ENCODE results near the gene PAPOLB.
A peak's percentile ranks its signal among the peaks of the same experiment; 100 is the strongest.

DNA sequence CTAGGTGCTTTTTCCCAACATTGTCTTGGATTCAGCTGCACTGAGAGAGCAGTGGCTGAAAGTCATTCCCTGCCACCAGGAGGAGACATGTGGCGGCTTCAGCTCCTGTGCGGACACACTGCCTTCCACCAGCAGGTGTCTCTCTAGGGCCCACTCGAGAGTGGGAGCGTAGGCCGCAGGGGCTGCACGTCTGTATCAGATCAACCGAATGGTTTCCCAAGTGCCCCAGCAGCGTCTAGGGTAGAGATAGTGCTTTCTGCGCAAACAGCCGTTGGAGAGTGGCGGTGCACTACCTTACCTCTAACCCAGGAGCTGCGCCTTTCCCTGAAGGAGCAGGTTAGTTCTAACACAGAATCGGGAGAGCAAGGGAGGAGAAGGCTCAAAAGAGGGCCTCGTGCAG is 31.7 kb downstream of the PAPOLB start:
- no peak for TF ChIP-seq TAF1 (IDR thresholded peaks at IDR 0.05; ENCODE audit: borderline replicate concordance, low read depth, low read length)
- TF ChIP-seq CREB1 (IDR thresholded peaks at IDR 0.05; ENCODE audit: low read depth): no peak
- TF ChIP-seq GABPA (IDR thresholded peaks at IDR 0.05; ENCODE audit: low read depth): no peak
- no peak for TF ChIP-seq JUND (IDR thresholded peaks at IDR 0.05; ENCODE audit: low read depth, low read length)
- TF ChIP-seq, protein P1, sequence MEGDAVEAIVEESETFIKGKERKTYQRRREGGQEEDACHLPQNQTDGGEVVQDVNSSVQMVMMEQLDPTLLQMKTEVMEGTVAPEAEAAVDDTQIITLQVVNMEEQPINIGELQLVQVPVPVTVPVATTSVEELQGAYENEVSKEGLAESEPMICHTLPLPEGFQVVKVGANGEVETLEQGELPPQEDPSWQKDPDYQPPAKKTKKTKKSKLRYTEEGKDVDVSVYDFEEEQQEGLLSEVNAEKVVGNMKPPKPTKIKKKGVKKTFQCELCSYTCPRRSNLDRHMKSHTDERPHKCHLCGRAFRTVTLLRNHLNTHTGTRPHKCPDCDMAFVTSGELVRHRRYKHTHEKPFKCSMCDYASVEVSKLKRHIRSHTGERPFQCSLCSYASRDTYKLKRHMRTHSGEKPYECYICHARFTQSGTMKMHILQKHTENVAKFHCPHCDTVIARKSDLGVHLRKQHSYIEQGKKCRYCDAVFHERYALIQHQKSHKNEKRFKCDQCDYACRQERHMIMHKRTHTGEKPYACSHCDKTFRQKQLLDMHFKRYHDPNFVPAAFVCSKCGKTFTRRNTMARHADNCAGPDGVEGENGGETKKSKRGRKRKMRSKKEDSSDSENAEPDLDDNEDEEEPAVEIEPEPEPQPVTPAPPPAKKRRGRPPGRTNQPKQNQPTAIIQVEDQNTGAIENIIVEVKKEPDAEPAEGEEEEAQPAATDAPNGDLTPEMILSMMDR (IDR thresholded peaks at IDR 0.05 in 2 of 3, conservative IDR thresholded peaks at IDR 0.05 in 1 of 3; ENCODE audit: control insufficient read depth in 2 of 3, extremely low read depth in 1 of 3, insufficient read depth in 1 of 3, low read depth in 3 of 3, low read length in 3 of 3): peak; percentile 87 to 98 (median 95)
- peak; percentile 58 for TF ChIP-seq RAD21 (IDR thresholded peaks at IDR 0.05; ENCODE audit: insufficient read depth, low read depth, low read length)
- no peak for TF ChIP-seq BRCA1 (IDR thresholded peaks at IDR 0.05; ENCODE audit: low read depth, low read length)
- TF ChIP-seq, protein P2, sequence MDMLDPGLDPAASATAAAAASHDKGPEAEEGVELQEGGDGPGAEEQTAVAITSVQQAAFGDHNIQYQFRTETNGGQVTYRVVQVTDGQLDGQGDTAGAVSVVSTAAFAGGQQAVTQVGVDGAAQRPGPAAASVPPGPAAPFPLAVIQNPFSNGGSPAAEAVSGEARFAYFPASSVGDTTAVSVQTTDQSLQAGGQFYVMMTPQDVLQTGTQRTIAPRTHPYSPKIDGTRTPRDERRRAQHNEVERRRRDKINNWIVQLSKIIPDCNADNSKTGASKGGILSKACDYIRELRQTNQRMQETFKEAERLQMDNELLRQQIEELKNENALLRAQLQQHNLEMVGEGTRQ (IDR thresholded peaks at IDR 0.05; ENCODE audit: borderline replicate concordance, low read depth, low read length): no peak
- TF ChIP-seq POLR2A (IDR thresholded peaks at IDR 0.05; ENCODE audit: low read depth, low read length): no peak
- TF ChIP-seq, protein P3, sequence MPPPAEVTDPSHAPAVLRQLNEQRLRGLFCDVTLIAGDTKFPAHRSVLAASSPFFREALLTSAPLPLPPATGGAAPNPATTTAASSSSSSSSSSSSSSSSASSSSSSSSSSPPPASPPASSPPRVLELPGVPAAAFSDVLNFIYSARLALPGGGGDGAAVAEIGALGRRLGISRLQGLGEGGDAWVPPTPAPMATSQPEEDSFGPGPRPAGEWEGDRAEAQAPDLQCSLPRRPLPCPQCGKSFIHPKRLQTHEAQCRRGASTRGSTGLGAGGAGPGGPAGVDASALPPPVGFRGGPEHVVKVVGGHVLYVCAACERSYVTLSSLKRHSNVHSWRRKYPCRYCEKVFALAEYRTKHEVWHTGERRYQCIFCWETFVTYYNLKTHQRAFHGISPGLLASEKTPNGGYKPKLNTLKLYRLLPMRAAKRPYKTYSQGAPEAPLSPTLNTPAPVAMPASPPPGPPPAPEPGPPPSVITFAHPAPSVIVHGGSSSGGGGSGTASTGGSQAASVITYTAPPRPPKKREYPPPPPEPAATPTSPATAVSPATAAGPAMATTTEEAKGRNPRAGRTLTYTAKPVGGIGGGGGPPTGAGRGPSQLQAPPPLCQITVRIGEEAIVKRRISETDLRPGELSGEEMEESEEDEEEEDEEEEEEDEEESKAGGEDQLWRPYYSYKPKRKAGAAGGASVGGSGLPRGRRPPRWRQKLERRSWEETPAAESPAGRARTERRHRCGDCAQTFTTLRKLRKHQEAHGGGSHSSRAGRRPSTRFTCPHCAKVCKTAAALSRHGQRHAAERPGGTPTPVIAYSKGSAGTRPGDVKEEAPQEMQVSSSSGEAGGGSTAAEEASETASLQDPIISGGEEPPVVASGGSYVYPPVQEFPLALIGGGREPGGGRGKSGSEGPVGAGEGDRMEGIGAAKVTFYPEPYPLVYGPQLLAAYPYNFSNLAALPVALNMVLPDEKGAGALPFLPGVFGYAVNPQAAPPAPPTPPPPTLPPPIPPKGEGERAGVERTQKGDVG (CRISPR knock-in tag; IDR thresholded peaks at IDR 0.05): no peak
- no peak for TF ChIP-seq HDAC2 (IDR thresholded peaks at IDR 0.05)
- no peak for TF ChIP-seq RAD51 (IDR thresholded peaks at IDR 0.05)

Data from GM12878 (cell line).